NCI-H446 (cell line): ENCODE measurements around the gene MARCHF10.

Source experiments
- DNase-seq, 2 experiments: peaks; one replicate each; lab custom pipeline; 2025; lab: John Stamatoyannopoulos, UW

MARCHF10 gene

DNA sequence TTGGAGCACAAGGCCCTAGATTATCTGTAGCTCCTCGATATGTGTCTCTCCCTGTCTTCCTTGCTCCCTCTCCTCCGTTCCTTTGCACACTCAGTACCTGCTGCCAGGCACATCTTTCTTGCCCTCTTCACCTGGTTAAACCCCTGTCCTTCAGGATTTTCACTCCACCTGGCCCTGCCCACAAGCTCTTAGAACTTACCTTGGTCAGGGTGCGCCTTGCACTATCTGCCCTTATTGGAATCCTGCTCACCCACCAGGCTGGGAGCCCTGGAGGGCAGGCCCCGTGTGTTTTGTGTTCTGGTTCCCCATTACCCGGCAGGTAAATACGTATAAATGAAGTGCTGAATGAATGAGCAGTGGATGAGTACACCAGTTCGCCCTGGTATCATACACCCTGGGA lies 54.6 kb downstream of the MARCHF10 start:
- no peak for DNase-seq

DNA sequence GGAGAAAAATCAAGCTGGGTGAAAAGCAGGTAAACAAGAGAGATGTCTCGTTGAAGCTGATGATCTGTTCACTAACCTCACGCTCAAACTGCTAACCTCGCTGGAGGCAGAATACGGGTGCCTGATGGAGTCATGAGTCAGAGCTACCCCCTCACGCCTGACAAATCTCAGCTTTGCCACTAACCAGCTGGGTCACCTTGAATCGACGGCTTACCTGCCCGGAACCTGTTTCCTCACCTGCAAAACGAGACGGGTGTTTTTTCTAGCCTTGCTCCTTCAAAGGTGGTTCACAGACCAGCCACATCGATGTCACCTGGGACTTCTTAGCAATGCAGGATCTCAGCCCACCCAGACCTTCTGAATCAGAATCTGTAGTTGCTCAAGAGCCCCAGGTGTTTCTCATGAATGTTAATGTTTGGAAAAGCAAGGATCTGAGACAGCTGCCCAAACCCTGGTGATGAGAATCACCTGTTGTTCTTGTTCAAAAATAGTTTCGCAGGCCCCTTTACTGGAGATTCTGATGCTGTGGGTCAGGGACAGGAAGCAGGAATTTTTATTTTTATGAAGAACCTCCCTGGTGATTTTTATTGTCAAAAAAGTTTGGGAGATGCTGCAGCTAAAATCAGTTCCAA lies 56.9 kb downstream of the MARCHF10 start:
- DNase-seq: peak in 1 of 2 experiments; percentile 37

DNA sequence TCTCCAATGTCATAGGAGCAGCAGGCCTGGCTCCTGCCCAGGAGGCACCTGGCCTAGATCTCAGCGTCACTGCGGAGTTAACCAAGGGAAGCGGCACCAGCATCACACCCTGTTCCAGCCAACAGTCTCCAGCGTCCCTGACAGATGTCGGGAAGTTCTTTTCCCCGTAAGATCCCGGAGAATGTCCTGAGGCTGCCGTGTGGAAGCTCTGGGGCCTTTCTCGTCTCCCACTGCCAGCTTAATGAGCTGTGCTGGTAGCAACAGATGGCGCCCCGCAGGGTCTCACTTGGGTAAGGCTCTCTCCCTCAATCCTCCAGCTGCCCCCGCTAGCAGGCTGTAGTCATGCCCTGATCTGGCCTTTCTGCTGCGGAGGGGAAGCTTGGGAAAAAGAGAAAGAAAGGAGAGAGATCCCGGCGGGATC lies 57.5 kb downstream of the MARCHF10 start:
- DNase-seq: peak; percentile 71 to 96

DNA sequence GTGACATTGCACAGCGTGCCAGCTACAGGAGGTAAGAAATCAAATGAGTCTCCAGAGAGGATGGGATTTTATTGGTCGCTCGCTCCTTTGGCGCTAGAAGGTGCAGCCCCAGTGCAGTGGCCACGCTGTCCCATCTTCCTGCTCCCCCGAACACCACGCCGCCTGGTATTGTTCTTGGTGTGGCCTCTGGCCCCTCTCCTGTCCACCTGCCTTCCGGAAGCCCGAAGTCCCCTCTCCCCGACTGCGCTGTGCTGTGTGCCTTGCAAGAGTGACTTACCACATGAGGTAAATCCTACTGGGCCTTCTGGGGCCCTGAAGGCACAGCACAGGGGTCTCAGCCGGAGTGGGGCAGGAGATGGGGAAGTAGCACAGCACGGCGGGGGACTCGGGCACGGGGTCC lies 58.2 kb downstream of the MARCHF10 start:
- no peak for DNase-seq

DNA sequence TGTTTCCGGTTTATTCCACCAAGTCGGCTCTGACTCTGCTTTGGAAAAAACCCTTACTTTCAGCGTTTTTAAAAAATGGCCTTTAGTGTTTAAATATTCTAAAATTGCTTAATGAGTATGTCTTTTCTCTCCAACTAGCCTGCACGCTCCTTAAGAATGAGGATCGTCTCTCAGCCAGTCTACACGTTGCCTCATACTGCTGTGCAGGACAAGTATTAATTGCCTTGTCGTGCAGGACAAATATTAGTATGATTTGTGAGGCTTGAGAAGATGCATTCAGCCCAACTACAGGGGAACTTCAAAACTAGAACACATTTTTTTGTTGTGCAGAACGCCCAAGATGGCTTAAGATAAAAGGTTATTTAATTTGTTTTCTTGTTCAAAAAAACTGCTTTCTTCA lies 61.2 kb downstream of the MARCHF10 start:
- no peak for DNase-seq

- no peak for DNase-seq
Measured at GRCh38 chr17:62745806-62746205, 62.3 kb downstream of the MARCHF10 start.

- DNase-seq: no peak
Measured at GRCh38 chr17:62744259-62744658, 63.9 kb downstream of the MARCHF10 start.

DNA sequence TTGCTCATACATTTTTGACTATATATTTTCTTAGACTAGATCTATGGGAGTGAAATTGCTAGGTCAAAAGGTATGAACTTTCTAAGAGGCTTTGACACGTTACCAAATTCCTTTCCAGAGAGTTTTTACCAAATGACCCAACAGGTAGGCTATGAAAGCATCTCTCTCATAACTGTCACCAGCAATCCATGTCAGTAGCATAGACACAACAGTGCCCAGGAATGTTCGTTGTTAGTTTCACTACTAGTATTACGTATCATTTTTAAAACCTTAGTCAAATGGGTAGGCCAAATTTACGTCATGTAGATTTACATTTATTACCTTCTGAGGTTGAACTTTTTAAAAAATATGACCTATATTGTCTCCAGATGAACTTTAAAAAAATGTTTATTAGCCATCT lies 66.8 kb downstream of the MARCHF10 start:
- DNase-seq: no peak

GRCh38 chr17:62739645-62740388 lies 68.3 kb downstream of the MARCHF10 start:
- DNase-seq: no peak

GRCh38 chr17:62738281-62738680 lies 69.8 kb downstream of the MARCHF10 start:
- DNase-seq: no peak

DNA sequence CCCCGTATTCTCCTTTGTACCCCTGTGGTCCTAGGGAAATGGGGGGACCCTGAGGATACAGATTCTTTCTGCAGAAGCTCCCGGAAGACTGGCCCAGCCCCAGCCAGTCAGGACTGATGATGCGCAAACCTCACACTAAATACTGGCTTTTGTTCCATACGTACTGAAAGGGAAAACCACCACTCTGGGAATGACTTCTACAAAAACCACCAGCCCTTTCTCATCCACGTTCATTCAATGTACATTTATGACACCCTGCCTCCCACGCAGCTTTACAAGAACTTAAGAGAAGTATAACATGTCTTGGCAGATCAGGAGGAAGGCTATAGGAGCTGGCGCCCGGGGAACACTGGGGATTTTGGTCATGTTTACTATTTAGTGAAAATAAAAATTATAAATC lies 70.6 kb downstream of the MARCHF10 start:
- DNase-seq: no peak

DNA sequence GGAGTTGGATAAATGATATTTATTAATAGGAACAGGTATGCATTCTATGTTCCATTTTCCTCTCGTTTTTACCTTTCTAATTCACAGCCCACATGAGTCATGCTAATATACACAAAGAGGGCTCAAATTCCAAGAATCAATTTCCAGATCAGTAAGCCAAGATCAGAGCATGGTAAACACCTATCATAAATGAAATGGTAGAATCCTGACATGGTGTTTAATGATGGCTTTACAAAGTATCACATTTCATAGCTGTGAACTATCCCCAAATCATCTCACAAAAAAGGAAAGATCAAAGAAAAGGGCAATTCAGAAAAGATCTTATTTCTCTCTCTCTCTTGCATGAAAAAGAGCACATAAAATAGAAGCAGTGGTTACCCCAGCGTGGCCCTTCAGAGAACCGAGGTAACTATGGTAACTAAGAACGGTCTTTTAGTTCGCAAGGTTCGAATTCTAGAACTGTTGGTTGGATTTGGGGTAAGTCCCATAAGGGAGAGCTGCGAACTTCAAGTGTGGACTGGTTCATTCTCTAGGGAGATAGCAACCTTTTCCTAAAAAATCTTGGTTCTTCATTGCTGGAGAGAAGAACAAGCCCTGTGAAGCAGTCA lies 73.0 kb downstream of the MARCHF10 start:
- no peak for DNase-seq

- DNase-seq: no peak
Measured at GRCh38 chr17:62732125-62732524, 76.0 kb downstream of the MARCHF10 start.

- no peak for DNase-seq
Measured at GRCh38 chr17:62727916-62728672, 80.0 kb downstream of the MARCHF10 start.

DNA sequence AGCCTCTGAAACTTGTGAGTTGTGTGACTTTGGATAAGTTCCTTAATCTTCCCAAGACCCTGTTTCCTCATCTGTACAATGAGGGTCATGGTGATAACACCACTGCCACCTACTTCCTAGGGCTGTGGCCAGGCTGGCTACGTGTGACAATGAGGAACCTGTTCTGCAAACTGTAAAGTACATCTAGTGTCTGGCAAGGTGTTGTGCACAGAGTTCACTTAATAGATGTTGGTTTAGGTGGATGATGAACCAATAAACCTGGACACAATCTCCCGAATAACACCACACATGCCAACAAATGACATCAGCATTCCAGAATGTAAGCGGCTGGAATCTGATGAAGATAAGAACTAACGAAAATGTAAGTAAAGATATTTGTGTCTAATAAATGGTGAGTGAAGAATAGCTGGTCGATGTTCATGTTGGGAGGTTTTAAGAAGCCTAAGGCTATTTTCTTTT lies 82.3 kb downstream of the MARCHF10 start:
- no peak for DNase-seq

- DNase-seq: no peak
Measured at GRCh38 chr17:62724398-62725146, 83.5 kb downstream of the MARCHF10 start.

GRCh38 chr17:62723842-62724241 lies 84.3 kb downstream of the MARCHF10 start:
- no peak for DNase-seq

DNA sequence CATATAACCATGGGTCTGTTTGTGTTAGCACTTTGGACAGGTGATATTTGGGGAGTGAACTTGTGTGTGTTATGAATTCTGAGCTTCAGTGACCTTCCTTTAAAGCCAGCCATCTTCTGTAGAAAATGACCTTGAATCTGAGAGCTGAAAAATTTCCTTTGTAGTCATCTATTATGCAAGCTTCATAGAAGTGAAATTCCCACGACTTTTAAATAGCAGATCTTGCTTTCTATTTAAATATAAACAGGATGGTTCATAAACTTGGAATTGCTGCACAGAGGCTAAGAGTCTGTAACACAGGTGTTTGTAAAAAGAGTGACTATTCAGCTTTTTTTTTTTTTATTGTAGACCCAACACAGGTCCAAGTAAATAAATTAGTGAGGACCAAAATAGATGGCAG lies 85.5 kb downstream of the MARCHF10 start:
- no peak for DNase-seq

- no peak for DNase-seq
Measured at GRCh38 chr17:62720126-62720850, 87.8 kb downstream of the MARCHF10 start.

- no peak for DNase-seq
Measured at GRCh38 chr17:62719586-62719985, 88.5 kb downstream of the MARCHF10 start.

DNA sequence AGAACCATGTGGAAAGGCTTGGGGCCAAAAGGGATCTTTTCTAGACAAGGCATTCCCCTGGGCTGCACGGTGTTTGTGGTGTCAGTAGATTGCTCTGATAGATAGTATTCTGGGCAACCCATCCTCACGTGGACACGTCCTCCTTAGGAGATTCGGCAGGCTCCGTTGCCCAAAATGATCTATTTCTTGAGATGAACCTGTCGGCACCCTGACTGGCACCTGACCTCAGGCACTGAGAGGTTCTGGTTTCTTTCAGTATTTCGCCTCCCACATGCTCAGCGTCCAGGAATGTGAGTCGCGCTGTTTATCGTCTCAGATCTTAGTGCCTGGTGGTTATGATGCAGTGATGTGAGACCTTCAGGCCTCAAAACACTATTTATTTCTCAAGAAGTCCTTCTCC lies 89.7 kb downstream of the MARCHF10 start:
- DNase-seq: no peak
